ENCODE results near the gene ARID5B. TPM values are rescaled to one million over a fixed set of nuclear protein-coding genes. Genes with fewer than 3 reads are reported as not detected.

ARID5B gene
- total RNA-seq, 1 experiment from 2014 or later: 2.3 TPM

DNA sequence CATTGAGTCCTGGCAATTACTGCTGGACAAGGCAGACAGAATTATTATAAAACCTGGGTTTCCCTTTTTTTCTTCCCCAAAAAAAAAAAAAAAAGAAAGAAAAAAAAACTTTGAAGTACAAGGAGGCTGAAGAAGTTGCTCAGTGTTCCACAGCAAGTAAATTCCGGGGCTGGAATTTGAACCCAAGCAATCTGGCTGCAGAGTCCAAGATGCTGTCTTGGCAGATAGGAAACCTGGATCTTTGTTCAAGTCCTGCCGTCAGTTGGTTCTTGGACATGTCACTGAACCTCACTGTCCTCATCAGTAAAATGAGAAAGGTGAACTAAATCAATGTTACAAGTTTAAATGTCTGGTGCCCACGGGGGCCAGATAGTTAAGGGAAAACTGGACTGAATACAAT, 35.3 kb downstream of the ARID5B start (continued):
- TF ChIP-seq GABPB1 (CRISPR knock-in tag; IDR thresholded peaks at IDR 0.05) (no peak), ELF4 (CRISPR knock-in tag; IDR thresholded peaks at IDR 0.05; ENCODE audit: low read depth) (no peak)
- TF ChIP-seq, protein P1, sequence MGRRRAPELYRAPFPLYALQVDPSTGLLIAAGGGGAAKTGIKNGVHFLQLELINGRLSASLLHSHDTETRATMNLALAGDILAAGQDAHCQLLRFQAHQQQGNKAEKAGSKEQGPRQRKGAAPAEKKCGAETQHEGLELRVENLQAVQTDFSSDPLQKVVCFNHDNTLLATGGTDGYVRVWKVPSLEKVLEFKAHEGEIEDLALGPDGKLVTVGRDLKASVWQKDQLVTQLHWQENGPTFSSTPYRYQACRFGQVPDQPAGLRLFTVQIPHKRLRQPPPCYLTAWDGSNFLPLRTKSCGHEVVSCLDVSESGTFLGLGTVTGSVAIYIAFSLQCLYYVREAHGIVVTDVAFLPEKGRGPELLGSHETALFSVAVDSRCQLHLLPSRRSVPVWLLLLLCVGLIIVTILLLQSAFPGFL (CRISPR knock-in tag; IDR thresholded peaks at IDR 0.05; ENCODE audit: borderline replicate concordance): no peak

DNA sequence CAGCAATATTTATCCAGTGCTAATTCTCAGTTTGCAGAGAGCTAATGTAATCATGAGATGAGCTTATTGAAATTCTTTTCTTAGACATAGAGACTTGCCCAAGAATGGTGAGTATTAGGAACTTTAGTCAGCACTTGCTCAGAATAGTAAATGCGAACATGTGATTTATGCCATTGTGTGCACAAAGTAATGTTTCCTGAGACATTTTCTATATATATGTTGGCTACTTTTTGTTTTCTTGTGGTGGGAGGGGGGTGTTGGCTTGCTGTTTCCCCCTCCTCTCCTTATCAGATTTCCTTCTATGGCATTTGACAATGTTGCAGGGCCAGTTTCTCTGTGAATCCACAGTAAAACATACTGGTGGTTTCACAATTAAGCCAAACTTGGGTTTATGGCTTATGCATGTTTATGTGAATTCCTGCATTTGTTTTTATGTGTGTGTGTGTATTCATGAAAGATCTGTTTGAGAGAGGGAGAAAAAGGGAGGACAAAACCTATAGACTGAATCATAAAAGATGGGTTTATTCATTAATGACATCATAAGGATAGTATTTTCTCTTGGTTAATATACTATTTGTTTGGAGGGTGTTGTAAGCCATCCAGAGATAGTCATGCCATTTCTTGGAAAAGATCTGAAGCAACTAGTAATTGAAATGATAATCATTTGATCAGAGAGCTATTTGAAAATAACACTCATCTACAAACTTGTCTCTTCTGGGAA, 36.3 kb downstream of the ARID5B start:
- H3K4me3 Mint-ChIP-seq: no peak overlapping the region
- no peak overlapping the region for H3K27ac Mint-ChIP-seq
- TF ChIP-seq, protein P2, sequence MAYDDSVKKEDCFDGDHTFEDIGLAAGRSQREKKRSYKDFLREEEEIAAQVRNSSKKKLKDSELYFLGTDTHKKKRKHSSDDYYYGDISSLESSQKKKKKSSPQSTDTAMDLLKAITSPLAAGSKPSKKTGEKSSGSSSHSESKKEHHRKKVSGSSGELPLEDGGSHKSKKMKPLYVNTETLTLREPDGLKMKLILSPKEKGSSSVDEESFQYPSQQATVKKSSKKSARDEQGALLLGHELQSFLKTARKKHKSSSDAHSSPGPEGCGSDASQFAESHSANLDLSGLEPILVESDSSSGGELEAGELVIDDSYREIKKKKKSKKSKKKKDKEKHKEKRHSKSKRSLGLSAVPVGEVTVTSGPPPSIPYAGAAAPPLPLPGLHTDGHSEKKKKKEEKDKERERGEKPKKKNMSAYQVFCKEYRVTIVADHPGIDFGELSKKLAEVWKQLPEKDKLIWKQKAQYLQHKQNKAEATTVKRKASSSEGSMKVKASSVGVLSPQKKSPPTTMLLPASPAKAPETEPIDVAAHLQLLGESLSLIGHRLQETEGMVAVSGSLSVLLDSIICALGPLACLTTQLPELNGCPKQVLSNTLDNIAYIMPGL (CRISPR knock-in tag; IDR thresholded peaks at IDR 0.05): no peak
- no peak for TF ChIP-seq ZNF263 (CRISPR knock-in tag; IDR thresholded peaks at IDR 0.05; ENCODE audit: low read depth)
- TF ChIP-seq ETV6 (CRISPR knock-in tag; IDR thresholded peaks at IDR 0.05): no peak
- no peak for TF ChIP-seq CREM (CRISPR knock-in tag; IDR thresholded peaks at IDR 0.05)
- no peak for TF ChIP-seq FOXJ3 (CRISPR knock-in tag; IDR thresholded peaks at IDR 0.05; ENCODE audit: borderline replicate concordance)
- TF ChIP-seq ZNF232 (CRISPR knock-in tag; IDR thresholded peaks at IDR 0.05): no peak
- TF ChIP-seq, protein P3, sequence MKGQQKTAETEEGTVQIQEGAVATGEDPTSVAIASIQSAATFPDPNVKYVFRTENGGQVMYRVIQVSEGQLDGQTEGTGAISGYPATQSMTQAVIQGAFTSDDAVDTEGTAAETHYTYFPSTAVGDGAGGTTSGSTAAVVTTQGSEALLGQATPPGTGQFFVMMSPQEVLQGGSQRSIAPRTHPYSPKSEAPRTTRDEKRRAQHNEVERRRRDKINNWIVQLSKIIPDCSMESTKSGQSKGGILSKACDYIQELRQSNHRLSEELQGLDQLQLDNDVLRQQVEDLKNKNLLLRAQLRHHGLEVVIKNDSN (CRISPR knock-in tag; IDR thresholded peaks at IDR 0.05): no peak
- no peak for DNase-seq (ENCODE audit: low spot score)
- no peaks in the 10 kb centered on the region for H3K27me3 Mint-ChIP-seq (ENCODE audit: low read depth)
- no peak for ATAC-seq
- CTCF ChIA-PET: interaction anchor here (1.0 kb wide), 1 partner anchor 41 kb away, joined by 3 read pairs; no protein-coding TSS in a partner anchor
- POLR2A ChIA-PET: no interaction called here
- H3K9me3 Mint-ChIP-seq: peaks cover 5% of the 10 kb centered on the region; the same call in 1 of the 2 replicates
- peaks cover 11% of the 10 kb centered on the region for H3K4me1 Mint-ChIP-seq
- H3K36me3 Mint-ChIP-seq: peaks cover 4% of the 10 kb centered on the region; the same call in 1 of the 2 replicates

DNA sequence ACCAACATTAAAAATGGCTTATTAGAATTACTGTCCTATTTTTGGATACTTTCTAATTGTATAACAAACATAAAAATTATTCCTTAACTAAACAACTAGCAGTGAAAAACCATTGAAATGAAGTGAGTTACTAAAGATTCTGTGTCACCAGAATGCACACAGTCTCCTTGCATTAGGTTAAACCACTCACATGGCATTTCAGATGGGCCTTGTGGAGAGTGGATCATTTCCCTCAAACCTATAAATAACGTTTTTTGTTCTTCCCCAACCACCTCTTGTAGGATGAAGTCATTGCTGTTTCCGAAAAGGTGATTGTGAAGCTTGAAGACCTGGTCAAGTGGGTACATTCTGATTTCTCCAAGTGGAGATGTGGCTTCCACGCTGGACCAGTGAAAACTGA, 38.4 kb downstream of the ARID5B start:
- Mint-ChIP-seq H3K4me3 (no peak overlapping the region), H3K4me1 (peaks cover 13% of the 10 kb centered on the region), H3K36me3 (no peaks in the 10 kb centered on the region), H3K27me3 (ENCODE audit: low read depth) (no peaks in the 10 kb centered on the region), H3K27ac (no peak overlapping the region), H3K9me3 (no peaks in the 10 kb centered on the region)
- ATAC-seq (no peak), DNase-seq (ENCODE audit: low spot score) (no peak)
- ChIA-PET POLR2A (no interaction called here), CTCF (interaction anchor here (1.0 kb wide), 1 partner anchor 36 kb away, joined by 3 read pairs; no protein-coding TSS in a partner anchor)
- TF ChIP-seq ETV6 (CRISPR knock-in tag; IDR thresholded peaks at IDR 0.05): no peak
- no peak for TF ChIP-seq SOX15 (CRISPR knock-in tag; IDR thresholded peaks at IDR 0.05)
- TF ChIP-seq NR3C1 (CRISPR knock-in tag; conservative IDR thresholded peaks at IDR 0.05; ENCODE audit: low read depth): no peak
- TF ChIP-seq, protein P4, sequence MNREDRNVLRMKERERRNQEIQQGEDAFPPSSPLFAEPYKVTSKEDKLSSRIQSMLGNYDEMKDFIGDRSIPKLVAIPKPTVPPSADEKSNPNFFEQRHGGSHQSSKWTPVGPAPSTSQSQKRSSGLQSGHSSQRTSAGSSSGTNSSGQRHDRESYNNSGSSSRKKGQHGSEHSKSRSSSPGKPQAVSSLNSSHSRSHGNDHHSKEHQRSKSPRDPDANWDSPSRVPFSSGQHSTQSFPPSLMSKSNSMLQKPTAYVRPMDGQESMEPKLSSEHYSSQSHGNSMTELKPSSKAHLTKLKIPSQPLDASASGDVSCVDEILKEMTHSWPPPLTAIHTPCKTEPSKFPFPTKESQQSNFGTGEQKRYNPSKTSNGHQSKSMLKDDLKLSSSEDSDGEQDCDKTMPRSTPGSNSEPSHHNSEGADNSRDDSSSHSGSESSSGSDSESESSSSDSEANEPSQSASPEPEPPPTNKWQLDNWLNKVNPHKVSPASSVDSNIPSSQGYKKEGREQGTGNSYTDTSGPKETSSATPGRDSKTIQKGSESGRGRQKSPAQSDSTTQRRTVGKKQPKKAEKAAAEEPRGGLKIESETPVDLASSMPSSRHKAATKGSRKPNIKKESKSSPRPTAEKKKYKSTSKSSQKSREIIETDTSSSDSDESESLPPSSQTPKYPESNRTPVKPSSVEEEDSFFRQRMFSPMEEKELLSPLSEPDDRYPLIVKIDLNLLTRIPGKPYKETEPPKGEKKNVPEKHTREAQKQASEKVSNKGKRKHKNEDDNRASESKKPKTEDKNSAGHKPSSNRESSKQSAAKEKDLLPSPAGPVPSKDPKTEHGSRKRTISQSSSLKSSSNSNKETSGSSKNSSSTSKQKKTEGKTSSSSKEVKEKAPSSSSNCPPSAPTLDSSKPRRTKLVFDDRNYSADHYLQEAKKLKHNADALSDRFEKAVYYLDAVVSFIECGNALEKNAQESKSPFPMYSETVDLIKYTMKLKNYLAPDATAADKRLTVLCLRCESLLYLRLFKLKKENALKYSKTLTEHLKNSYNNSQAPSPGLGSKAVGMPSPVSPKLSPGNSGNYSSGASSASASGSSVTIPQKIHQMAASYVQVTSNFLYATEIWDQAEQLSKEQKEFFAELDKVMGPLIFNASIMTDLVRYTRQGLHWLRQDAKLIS (CRISPR knock-in tag; IDR thresholded peaks at IDR 0.05; ENCODE audit: borderline replicate concordance): no peak
- TF ChIP-seq, protein P5, sequence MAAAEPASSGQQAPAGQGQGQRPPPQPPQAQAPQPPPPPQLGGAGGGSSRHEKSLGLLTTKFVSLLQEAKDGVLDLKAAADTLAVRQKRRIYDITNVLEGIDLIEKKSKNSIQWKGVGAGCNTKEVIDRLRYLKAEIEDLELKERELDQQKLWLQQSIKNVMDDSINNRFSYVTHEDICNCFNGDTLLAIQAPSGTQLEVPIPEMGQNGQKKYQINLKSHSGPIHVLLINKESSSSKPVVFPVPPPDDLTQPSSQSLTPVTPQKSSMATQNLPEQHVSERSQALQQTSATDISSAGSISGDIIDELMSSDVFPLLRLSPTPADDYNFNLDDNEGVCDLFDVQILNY (CRISPR knock-in tag; IDR thresholded peaks at IDR 0.05): no peak
- TF ChIP-seq, protein P2 (CRISPR knock-in tag; IDR thresholded peaks at IDR 0.05): no peak
- TF ChIP-seq TEAD4 (CRISPR knock-in tag; IDR thresholded peaks at IDR 0.05): no peak
- TF ChIP-seq RORB (CRISPR knock-in tag; IDR thresholded peaks at IDR 0.05): no peak
- no peak for TF ChIP-seq ZNF396 (CRISPR knock-in tag; IDR thresholded peaks at IDR 0.05; ENCODE audit: borderline replicate concordance)
- TF ChIP-seq ZBTB21 (CRISPR knock-in tag; IDR thresholded peaks at IDR 0.05; ENCODE audit: borderline replicate concordance): no peak
- no peak for TF ChIP-seq SP1 (CRISPR knock-in tag; conservative IDR thresholded peaks at IDR 0.05)
- no peak for TF ChIP-seq ZNF416 (CRISPR knock-in tag; IDR thresholded peaks at IDR 0.05)
- no peak for TF ChIP-seq IRF2 (CRISPR knock-in tag; IDR thresholded peaks at IDR 0.05; ENCODE audit: borderline replicate concordance, low read depth)

Measured in WTC11 (cell line).